ENCODE data around the gene MT1H.
"Not testable (repeated sequence)": the region's sequence is repeated elsewhere in the genome, so short reads cannot be mapped to it uniquely, and the experiment has no call there.

The MT1H gene

DNA sequence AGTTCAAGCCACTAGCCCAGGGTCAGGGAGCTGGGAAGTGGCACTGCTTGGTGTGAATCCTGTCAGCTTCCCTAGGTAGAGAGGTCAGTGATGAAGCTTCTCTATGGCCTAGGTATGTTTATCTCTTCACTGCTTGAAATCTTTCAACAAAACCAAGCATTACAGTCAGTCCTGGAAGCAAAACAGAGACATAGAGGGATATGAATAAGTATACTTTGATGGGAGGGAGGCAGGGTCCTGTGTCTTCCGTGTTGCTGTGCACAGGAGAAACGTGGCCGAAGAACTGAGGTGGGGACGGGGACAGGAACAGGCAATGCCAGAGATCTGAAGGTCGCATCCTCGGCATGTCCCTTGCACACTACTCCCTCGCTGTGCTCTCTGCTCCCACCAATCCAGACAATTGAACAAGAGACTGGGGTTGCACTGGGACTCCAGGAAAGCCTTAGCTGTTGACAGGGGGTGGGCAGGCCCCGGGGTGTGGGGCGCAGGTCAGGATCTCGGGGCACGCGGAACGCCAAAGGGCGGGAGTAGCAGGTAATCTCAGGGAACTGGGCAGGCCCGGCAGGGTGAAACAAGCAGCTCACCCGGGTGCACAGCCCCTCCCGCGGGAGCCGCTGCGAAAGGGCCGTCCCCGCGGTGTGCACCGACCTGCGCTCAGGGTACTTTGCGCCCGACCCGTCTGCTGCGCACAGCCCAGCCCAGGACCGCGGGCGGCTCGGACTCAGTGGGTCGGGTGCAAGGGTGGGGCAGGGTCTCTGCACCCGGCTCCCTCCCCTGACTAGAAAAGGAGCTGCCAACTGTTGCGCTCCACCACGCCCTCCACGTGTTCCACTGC, at the start of gene MT1H:
Gene MT1H, plus strand, starts transcription at position 810 of the 835 bp plus-strand sequence. CDS start 71 bp downstream, outside the sequence.
- H3K4me3 ChIP-seq (replicated peaks; ENCODE audit: low read depth, low read length), result no peak within 1 kb of the TSS
- DNase-seq (ENCODE audit: low read depth), result no peak
- no peak for TF ChIP-seq CTCF (IDR thresholded peaks at IDR 0.05; ENCODE audit: low read length, missing control alignments)

- TF ChIP-seq CTCF (IDR thresholded peaks at IDR 0.05; ENCODE audit: low read length, missing control alignments), result no peak
- no peak for DNase-seq (ENCODE audit: low read depth)
- H3K4me3 ChIP-seq (replicated peaks; ENCODE audit: low read depth, low read length), result no peak overlapping the region
Measured at GRCh38 chr16:56620339-56620897, 49.2 kb upstream of the MT1H start.

DNA sequence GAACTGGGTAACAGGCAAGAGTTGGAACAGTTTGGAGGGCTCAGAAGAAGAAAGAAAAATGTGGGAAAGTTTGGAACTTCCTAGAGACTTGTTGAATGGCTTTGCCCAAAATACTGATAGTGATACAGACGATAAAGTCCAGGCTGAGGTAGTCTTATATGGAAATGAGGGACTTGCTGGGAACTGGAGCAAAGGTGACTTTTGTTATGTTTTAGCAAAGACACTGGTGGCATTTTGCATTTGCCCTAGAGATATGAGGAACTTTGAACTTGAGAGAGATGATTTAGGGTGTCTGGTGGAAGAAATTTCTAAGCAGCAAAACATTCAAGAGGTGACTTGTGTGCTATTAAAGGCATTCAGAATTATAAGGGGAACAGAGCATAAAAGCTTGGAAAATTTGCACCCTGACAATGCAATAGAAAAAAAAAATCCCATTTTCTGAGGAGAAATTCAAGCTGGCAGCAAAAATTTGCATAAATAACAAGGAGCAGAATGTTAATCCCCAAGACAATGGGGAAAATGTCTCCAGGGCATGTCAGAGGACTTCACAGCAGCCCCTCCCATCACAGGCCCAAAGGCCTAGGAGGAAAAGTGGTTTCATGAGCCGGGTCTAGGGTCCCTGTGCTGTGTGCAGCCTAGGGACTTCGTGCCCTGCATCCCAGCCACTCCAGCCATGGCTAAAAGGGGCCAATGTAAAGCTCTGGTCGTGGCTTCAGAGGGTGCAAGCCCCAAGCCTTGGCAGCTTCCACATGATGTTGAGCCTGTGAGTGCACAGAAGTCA, 47.8 kb upstream of the MT1H start:
- H3K4me3 ChIP-seq (replicated peaks; ENCODE audit: low read depth, low read length); DNase-seq (ENCODE audit: low read depth): not testable (repeated sequence)

DNA sequence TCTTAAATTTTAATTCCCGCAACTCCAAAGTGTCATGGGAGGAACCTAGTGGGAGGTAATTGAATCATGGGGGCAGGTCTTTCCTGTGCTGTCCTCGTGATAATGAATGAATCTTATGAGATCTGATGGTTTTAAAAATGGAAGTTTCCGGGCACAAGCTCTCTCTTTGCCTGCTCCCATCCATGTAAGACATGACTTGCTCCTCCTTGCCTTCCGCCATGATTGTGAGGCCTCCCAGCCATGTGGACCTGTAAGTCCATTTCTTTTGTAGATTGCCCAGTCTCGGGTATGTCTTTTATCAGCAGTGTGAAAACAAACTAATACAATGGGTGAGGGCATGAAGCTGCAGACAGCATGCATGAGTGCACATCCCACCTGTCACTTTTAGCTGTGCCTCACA, 46.4 kb upstream of the MT1H start:
- not testable (repeated sequence) for DNase-seq (ENCODE audit: low read depth); H3K4me3 ChIP-seq (replicated peaks; ENCODE audit: low read depth, low read length)

DNA sequence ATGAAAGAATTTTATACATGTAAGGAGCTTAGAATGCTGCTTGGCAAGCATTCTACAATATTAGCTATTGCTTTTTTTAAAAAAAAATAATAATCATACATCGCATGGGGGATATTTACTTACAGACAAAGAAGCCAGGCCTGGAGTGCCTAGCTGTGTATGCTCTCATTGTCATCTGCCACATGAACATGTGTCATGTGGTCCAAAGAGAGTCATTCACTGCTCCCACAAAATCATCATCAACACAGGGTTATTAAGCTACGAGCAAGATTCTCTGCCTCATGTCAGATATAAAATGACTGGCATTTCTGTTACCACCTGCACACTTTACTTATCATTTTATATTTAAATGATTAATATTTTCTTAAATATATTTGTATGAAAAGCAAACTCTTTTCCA, 46.0 kb upstream of the MT1H start:
- H3K4me3 ChIP-seq (replicated peaks; ENCODE audit: low read depth, low read length), result no peak overlapping the region
- DNase-seq (ENCODE audit: low read depth), result no peak
- no peak for TF ChIP-seq CTCF (IDR thresholded peaks at IDR 0.05; ENCODE audit: low read length, missing control alignments)

DNA sequence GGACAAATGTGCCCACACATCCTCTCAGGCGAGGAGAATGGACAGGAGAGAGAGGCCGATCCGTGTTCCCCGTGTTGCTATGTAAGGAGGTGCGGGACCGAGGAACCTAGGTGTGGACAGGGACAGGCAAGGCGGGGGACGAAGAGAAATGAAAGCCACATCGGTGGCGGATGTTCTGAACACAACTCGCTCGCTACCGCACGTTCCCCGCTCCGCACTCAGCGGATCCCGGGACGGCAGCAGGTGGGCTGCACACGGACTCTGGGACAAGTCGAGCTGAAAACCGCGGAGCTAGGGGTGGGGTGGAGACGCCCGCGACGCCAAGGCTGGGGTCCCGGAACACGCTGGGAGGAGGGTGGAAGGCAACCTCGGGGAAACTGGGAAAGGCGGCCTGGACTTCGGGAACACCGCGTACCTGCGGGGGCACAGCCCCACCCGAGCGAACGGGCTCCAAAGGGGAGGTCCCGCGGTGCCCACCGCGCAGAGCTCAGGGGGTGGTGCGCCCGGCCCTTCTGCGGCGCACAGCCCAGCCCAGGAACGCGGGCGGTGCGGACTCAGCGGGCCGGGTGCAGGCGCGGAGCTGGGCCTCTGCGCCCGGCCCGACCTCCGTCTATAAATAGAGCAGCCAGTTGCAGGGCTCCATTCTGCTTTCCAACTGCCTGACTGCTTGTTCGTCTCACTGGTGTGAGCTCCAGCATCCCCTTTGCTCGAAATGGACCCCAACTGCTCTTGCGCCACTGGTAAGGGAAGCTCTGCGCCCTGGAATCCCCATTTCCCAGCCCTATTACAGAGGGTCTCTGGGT, 44.3 kb upstream of the MT1H start, which contains the start of gene MT1E:
Gene MT1E, plus strand, starts transcription at position 642 of the 803 bp plus-strand sequence. Its CDS starts 71 bp downstream, at position 713.
- TF ChIP-seq CTCF (IDR thresholded peaks at IDR 0.05; ENCODE audit: low read length, missing control alignments), result no peak
- peak; percentile 82 for DNase-seq (ENCODE audit: low read depth)
- H3K4me3 ChIP-seq (replicated peaks; ENCODE audit: low read depth, low read length), result peak within 1 kb of the TSS; percentile 66

GRCh38 chr16:56625943-56626654, 43.5 kb upstream of the MT1H start:
- TF ChIP-seq CTCF (IDR thresholded peaks at IDR 0.05; ENCODE audit: low read length, missing control alignments), result no peak
- peak; percentile 79 for DNase-seq (ENCODE audit: low read depth)
- peak overlapping the region; percentile 66 for H3K4me3 ChIP-seq (replicated peaks; ENCODE audit: low read depth, low read length)

All from fibroblast of pulmonary artery (primary cell).